Osteoblast (primary cell): ENCODE measurements around the gene FLT3. TPM values are rescaled to one million over a fixed set of nuclear protein-coding genes. Genes with fewer than 3 reads are reported as not detected.

Experiments used
- DNase-seq: peaks from one replicate; pipeline ENCODE4 v3.0.0; 2011; ENCODE audit warnings: low spot score, mixed read lengths; ENCODE audit not compliant: insufficient read length; ENCODE audit errors: missing footprints
- H2AFZ ChIP-seq: 2 replicates; pipeline ENCODE4 v1.6.0; 2011; ENCODE audit warnings: mild to moderate bottlenecking, low read length
- H3K27ac ChIP-seq: 2 replicates; pipeline ENCODE4 v1.5.1; 2011; ENCODE audit warnings: mild to moderate bottlenecking, low read depth, low read length, moderate library complexity
- H3K27me3 ChIP-seq: 2 replicates; pipeline ENCODE4 v1.6.0; 2012; ENCODE audit warnings: mild to moderate bottlenecking, control low read depth, inconsistent platforms, low read length, moderate library complexity; ENCODE audit not compliant: insufficient read depth
- H3K36me3 ChIP-seq: 2 replicates; pipeline ENCODE4 v1.5.1; 2011; ENCODE audit warnings: mild to moderate bottlenecking, low read length, control low read depth, moderate library complexity; ENCODE audit not compliant: insufficient read depth
- H3K4me1 ChIP-seq: 2 replicates; pipeline ENCODE4 v1.5.1; 2011; ENCODE audit warnings: mild to moderate bottlenecking, low read length, control low read depth, moderate library complexity; ENCODE audit not compliant: insufficient read depth
- H3K4me2 ChIP-seq: 2 replicates; pipeline ENCODE4 v1.6.0; 2011; ENCODE audit warnings: mild to moderate bottlenecking, low read length; ENCODE audit not compliant: insufficient read depth
- H3K4me3 ChIP-seq: fragments of 200-600 bp; sonication (generic); 3 replicates; pipeline ENCODE4 v1.5.1; 2012; ENCODE audit warnings: mild to moderate bottlenecking, low read length, inconsistent platforms; ENCODE audit not compliant: insufficient read depth
- H3K79me2 ChIP-seq: 2 replicates; pipeline ENCODE4 v1.6.0; 2012; ENCODE audit warnings: mild to moderate bottlenecking, low read length, control low read depth, inconsistent platforms; ENCODE audit not compliant: insufficient read depth
- H3K9me3 ChIP-seq: 2 replicates; pipeline ENCODE4 v1.5.1; 2011; ENCODE audit warnings: low read depth, low read length, control low read depth
- H4K20me1 ChIP-seq: 2 replicates; pipeline ENCODE4 v1.6.0; 2012; ENCODE audit warnings: mild to moderate bottlenecking, low read length, control low read depth; ENCODE audit not compliant: insufficient read depth
- total RNA-seq: library from RNA; depleted of rRNA; stranded (reverse); fragments of >200 nt; gene quantifications from 2 replicates; pipeline ENCODE4 v1.2.3, GENCODE V29; 2012
- TF ChIP-seq, protein P1 (sequence below): IDR thresholded peaks from 2 replicates; pipeline ENCODE4 v1.5.1; 2011; ENCODE audit warnings: mild to moderate bottlenecking, low read depth, low read length, moderate library complexity; ENCODE audit errors: extremely low read depth

FLT3 gene
- total RNA-seq, 1 donor: not detected

DNA sequence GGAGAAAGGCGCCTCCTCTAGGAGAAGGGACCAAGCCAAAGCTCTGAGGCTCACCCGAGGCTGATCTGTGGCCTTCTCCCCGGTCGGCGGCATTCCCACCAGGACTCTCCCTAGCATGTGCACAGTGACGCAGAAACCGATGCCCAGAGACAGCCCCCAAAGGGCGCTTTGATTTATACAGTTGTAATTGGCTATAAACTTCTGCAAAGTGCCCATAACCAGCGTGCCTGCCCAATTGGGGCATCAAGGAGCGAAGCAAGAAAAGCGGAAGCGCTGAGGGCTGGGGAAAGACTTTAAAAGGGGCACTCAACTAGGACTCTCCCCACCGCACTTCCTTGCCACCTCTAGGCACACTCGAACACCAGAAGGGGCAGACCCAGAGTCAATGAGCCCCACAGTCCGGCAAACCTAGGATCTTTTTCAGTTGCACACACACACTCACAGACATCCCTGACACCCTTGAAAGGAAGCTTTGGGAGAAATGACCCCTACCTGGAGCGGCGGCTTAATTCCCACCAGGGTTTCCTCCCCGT is 133.1 kb downstream of the FLT3 start:
- Histone ChIP-seq H3K36me3 (no peaks in the 10 kb centered on the region), H3K79me2 (no peaks in the 10 kb centered on the region), H3K4me2 (no peak overlapping the region), H3K4me3 (no peak overlapping the region), H3K27ac (no peak overlapping the region), H4K20me1 (no peaks in the 10 kb centered on the region), H3K9me3 (no peaks in the 10 kb centered on the region), H3K27me3 (peaks cover 79% of the 10 kb centered on the region), H2AFZ (no peak overlapping the region), H3K4me1 (no peaks in the 10 kb centered on the region)
- DNase-seq: peak; percentile 67
- TF ChIP-seq, protein P1, sequence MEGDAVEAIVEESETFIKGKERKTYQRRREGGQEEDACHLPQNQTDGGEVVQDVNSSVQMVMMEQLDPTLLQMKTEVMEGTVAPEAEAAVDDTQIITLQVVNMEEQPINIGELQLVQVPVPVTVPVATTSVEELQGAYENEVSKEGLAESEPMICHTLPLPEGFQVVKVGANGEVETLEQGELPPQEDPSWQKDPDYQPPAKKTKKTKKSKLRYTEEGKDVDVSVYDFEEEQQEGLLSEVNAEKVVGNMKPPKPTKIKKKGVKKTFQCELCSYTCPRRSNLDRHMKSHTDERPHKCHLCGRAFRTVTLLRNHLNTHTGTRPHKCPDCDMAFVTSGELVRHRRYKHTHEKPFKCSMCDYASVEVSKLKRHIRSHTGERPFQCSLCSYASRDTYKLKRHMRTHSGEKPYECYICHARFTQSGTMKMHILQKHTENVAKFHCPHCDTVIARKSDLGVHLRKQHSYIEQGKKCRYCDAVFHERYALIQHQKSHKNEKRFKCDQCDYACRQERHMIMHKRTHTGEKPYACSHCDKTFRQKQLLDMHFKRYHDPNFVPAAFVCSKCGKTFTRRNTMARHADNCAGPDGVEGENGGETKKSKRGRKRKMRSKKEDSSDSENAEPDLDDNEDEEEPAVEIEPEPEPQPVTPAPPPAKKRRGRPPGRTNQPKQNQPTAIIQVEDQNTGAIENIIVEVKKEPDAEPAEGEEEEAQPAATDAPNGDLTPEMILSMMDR: no peak

DNA sequence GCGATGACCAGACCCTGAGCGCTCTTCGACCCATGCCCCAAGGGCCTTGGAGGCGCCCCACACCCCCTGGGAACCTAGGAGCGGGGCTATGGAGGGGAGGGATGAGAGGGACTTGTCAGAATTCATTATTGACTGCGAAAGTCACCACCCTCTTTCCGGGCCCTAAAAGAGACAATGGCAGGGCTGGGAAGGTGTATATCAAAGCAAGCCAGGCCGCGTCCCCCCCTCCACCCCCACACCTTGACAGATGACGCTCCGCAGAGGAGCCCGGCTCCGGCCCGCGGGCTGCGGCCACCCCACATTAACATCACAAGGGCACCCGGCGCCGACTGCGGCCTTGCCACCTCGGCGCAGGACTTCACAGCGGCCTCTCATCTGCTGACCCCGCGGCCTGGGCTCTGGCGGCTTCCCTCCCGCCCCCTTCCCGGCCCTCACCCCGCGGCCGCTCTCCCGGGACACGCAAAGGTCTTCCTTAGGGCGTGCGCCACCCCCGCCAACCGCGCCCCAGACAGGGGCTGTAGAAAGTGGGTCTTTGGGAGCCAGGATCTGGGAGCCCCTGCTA is 133.7 kb downstream of the FLT3 start:
- peak; percentile 86 for DNase-seq
- no peak overlapping the region for H3K27ac ChIP-seq
- H4K20me1 ChIP-seq: no peaks in the 10 kb centered on the region
- no peaks in the 10 kb centered on the region for H3K4me1 ChIP-seq
- H3K9me3 ChIP-seq: no peaks in the 10 kb centered on the region
- no peak overlapping the region for H2AFZ ChIP-seq
- H3K79me2 ChIP-seq: no peaks in the 10 kb centered on the region
- H3K36me3 ChIP-seq: no peaks in the 10 kb centered on the region
- TF ChIP-seq, protein P1: no peak
- peaks cover 79% of the 10 kb centered on the region for H3K27me3 ChIP-seq
- H3K4me3 ChIP-seq: no peak overlapping the region
- H3K4me2 ChIP-seq: no peak overlapping the region

DNA sequence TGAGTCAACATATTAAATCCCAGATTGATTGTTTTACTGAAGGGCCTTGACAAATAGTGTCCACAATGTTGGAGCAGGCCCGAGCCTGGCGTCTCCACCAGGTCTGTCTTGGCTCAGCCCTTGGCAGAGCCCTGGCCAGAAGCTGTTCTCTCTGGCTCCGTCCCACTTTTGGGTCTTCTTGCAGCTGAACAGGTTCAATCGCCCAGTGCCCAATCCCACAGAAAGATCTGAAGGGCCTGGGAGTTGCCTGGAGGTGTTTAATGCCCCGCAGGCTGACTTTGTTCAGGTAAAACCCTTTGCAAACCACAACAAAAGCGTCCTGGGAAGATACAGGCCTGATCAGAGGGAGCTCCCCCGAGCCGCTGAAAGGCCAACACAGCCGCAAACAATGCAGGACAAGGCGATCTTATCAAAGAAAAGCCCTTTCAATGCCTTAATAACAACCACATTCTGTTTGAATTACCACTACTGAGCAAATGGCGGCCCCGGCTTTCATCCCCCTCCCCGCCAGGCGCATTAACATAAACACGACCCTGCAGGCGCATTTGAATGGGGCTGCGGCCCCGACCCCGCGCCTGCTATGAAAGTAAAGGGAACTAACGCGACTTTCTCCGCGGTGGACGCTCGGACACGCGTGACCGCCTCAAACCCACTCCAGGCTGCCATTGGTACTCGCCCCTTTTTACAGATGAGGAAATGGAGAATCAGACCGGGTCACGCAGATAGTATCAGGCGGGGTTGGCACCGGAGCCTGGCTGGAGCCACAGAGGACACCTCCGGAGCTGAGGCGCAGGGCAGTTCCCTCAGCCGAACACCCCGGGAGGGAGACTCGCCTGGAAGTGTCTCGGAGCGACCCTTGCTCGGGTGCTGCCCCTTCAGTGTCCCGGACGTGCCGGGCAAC is 134.4 kb downstream of the FLT3 start:
- Histone ChIP-seq H3K27ac (no peak overlapping the region), H3K4me1 (no peaks in the 10 kb centered on the region), H4K20me1 (no peaks in the 10 kb centered on the region), H3K4me3 (no peak overlapping the region), H3K27me3 (peaks cover 79% of the 10 kb centered on the region), H2AFZ (no peak overlapping the region), H3K79me2 (no peaks in the 10 kb centered on the region), H3K4me2 (no peak overlapping the region), H3K9me3 (no peaks in the 10 kb centered on the region), H3K36me3 (no peaks in the 10 kb centered on the region)
- TF ChIP-seq, protein P1: no peak
- peak; percentile 82 for DNase-seq

DNA sequence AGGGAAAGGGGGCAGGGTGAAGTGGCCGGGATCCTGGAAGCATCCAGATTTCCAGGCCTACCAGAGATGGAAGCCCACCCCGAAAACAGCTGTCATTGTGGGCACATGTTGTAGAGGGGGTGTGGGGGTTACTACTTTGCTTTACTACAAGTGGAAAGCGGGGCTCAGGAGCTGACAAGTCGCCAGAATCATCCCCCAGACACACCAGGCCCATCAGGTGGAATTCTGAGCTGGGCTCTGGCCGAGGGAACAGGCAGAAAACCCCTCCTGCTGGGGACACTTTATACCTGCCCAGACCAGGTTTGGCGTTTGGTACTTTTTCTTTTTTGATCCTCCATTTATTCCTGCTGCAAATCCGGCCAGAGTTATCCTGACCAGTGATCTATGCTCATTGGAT is 135.0 kb downstream of the FLT3 start:
- Histone ChIP-seq H3K27ac (no peak overlapping the region), H3K27me3 (peaks cover 79% of the 10 kb centered on the region), H3K79me2 (no peaks in the 10 kb centered on the region), H3K4me2 (no peak overlapping the region), H3K4me3 (no peak overlapping the region), H2AFZ (no peak overlapping the region), H3K4me1 (no peaks in the 10 kb centered on the region), H3K9me3 (no peaks in the 10 kb centered on the region), H3K36me3 (no peaks in the 10 kb centered on the region), H4K20me1 (no peaks in the 10 kb centered on the region)
- TF ChIP-seq, protein P1: no peak
- peak; percentile 66 for DNase-seq
